PC-9 (cell line): Measurements from ENCODE around the gene TRPM1. TPM values are rescaled to one million over a fixed set of nuclear protein-coding genes. Genes with fewer than 3 reads are reported as not detected.

Experiments
- BruUV-seq: library from RNA; stranded (reverse); fragments of 400-500 nt; replicated peaks from 2 replicates; lab custom pipeline; 2021; lab: Mats Ljungman, UMichigan
- CTCF ChIA-PET: fragments of 300-600 bp; sonication (Branson Sonifier 250); formaldehyde crosslinking; loops from one replicate; lab custom pipeline; 2022; ENCODE audit warnings: antibody characterized with exemption; lab: Charles Lee
- POLR2A ChIA-PET: fragments of 300-600 bp; sonication (Branson Sonifier 250); formaldehyde crosslinking; loops from one replicate; lab custom pipeline; 2022; ENCODE audit warnings: antibody characterized with exemption; ENCODE audit not compliant: unreplicated experiment; lab: Charles Lee
- DNase-seq, 2 experiments: peaks; one replicate each; pipeline versions ENCODE4 v3.0.0 to v3.0.0-alpha.2; 2015 to 2022; ENCODE audit warnings: mixed read lengths in 1 of 2
- H2AFZ ChIP-seq: fragments of 200-600 bp; sonication (generic); 2 replicates; pipeline ENCODE4 v1.8.1; 2017; ENCODE audit warnings: antibody characterized with exemption
- H3F3A ChIP-seq: fragments of 200-600 bp; sonication (generic); 2 replicates; pipeline ENCODE4 v1.8.1; 2017; ENCODE audit warnings: antibody characterized with exemption, mild to moderate bottlenecking, low read depth; ENCODE audit not compliant: insufficient read depth
- H3K27ac ChIP-seq: fragments of 200-600 bp; sonication (generic); 2 replicates; pipeline ENCODE4 v1.6.1; 2016; ENCODE audit warnings: mixed run types
- H3K27me3 ChIP-seq: fragments of 200-600 bp; sonication (generic); 2 replicates; pipeline ENCODE4 v1.6.1; 2016; ENCODE audit warnings: low read depth, mixed run types; ENCODE audit not compliant: insufficient read depth
- H3K36me3 ChIP-seq: fragments of 200-600 bp; sonication (generic); 2 replicates; pipeline ENCODE4 v1.6.1; 2016; ENCODE audit warnings: low read depth, mixed run types
- H3K4me1 ChIP-seq: fragments of 200-600 bp; sonication (generic); replicated peaks from 2 replicates; pipeline ENCODE4 v1.6.1; 2016; ENCODE audit warnings: mixed run types; ENCODE audit not compliant: insufficient read depth
- H3K4me2 ChIP-seq: fragments of 200-600 bp; sonication (generic); 2 replicates; pipeline ENCODE4 v1.6.1; 2017; ENCODE audit warnings: mixed run types
- H3K4me3 ChIP-seq: fragments of 200-600 bp; sonication (generic); 2 replicates; pipeline ENCODE4 v1.6.1; 2016; ENCODE audit warnings: mixed run types
- H3K79me2 ChIP-seq: fragments of 200-600 bp; sonication (generic); 2 replicates; pipeline ENCODE4 v1.6.1; 2017; ENCODE audit warnings: low read depth, mixed run types
- H3K9me2 ChIP-seq: fragments of 200-600 bp; sonication (generic); 2 replicates; pipeline ENCODE4 v1.8.1; 2017; ENCODE audit warnings: mild to moderate bottlenecking; ENCODE audit not compliant: insufficient read depth
- H3K9me3 ChIP-seq: fragments of 200-600 bp; sonication (generic); 2 replicates; pipeline ENCODE4 v1.8.1; 2016; ENCODE audit warnings: low read depth; ENCODE audit not compliant: insufficient read depth
- H4K20me1 ChIP-seq: fragments of 200-600 bp; sonication (generic); 2 replicates; pipeline ENCODE4 v1.8.1; 2017; ENCODE audit not compliant: insufficient read depth
- EZH2 ChIP-seq: fragments of 200-600 bp; sonication (generic); IDR thresholded peaks from 2 replicates; pipeline ENCODE4 v1.8.0; 2017; ENCODE audit warnings: antibody characterized with exemption, low read depth
- intact Hi-C: fragments of 100-400 bp; cut with micrococcal nuclease; formaldehyde crosslinking; loops from one replicate; pipeline ENCODE4 v1.10.0; 2022; ENCODE audit not compliant: unreplicated experiment
- total RNA-seq: library from RNA; stranded (reverse); gene quantifications from 2 replicates; pipeline ENCODE4 v1.2.3, GENCODE V29; 2021
- TF ChIP-seq, protein P1 (sequence below): fragments of 200-600 bp; sonication (generic); conservative IDR thresholded peaks from 2 replicates; pipeline ENCODE4 v1.6.1; 2017; ENCODE audit warnings: mixed run types, antibody characterized with exemption, mild to moderate bottlenecking, moderate library complexity

TRPM1 gene
- total RNA-seq, 1 experiment from 2014 or later = not detected

DNA sequence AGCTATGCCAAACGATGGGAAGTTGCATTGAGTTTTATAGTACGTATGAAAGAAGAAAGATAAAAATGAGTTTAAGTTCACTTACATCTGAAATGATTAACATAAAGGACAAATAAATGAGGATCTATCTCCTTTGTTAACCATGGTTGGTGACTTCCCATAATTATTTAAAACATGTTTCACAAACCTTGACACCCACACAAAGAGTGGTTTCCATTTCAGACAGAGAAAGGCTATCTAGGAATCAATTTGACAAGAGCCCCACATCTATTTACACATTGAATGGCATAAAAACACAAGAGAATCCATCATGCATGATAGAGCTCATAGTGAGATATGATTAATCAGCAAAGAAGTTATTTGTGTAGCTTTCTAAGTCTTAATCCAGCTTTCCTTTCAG lies 95.9 kb downstream of the TRPM1 start:
- H3K9me2 ChIP-seq = no peaks in the 10 kb centered on the region
- no peak overlapping the region for H3K4me2 ChIP-seq
- POLR2A ChIA-PET = no interaction called here
- H3K4me3 ChIP-seq = no peak overlapping the region
- no peak overlapping the region for H2AFZ ChIP-seq
- H3K79me2 ChIP-seq = no peaks in the 10 kb centered on the region
- no peaks in the 10 kb centered on the region for H3K9me3 ChIP-seq
- TF ChIP-seq, protein P1, sequence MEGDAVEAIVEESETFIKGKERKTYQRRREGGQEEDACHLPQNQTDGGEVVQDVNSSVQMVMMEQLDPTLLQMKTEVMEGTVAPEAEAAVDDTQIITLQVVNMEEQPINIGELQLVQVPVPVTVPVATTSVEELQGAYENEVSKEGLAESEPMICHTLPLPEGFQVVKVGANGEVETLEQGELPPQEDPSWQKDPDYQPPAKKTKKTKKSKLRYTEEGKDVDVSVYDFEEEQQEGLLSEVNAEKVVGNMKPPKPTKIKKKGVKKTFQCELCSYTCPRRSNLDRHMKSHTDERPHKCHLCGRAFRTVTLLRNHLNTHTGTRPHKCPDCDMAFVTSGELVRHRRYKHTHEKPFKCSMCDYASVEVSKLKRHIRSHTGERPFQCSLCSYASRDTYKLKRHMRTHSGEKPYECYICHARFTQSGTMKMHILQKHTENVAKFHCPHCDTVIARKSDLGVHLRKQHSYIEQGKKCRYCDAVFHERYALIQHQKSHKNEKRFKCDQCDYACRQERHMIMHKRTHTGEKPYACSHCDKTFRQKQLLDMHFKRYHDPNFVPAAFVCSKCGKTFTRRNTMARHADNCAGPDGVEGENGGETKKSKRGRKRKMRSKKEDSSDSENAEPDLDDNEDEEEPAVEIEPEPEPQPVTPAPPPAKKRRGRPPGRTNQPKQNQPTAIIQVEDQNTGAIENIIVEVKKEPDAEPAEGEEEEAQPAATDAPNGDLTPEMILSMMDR = no peak
- no peak for TF ChIP-seq EZH2
- intact Hi-C loops = no loop called here
- no TSS peak for BruUV-seq
- no peak for DNase-seq
- peaks cover 63% of the 10 kb centered on the region for H3K27me3 ChIP-seq
- H3K4me1 ChIP-seq = no peaks in the 10 kb centered on the region
- H3F3A ChIP-seq = no peaks in the 10 kb centered on the region
- no peak overlapping the region for H3K27ac ChIP-seq
- no peaks in the 10 kb centered on the region for H4K20me1 ChIP-seq
- CTCF ChIA-PET = no interaction called here
- H3K36me3 ChIP-seq = no peaks in the 10 kb centered on the region

DNA sequence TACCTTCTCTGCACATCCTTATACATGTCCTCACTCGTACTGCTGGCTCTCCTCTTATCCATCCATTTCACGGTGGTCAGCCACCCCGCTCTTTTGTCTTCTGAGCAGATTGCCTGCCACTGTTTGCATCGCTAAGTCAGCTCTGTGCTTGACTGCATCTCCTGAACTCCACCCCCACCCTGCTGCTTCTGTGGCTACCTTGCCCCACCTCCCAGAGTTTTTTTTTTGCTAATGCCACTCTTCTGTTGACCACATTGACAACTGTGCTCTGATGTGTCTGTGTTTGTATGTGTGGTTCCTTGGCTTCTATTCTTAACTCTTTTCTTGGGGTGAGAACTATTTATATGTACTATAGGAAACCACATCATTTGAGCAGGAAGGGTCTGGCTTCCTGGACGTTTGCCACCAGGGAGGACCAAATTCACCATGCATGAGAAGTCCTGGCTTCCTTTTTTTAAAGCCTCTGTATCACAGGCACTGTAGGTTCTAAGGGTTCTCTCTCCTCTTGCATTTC lies 97.2 kb downstream of the TRPM1 start:
- Histone ChIP-seq H3K79me2 (no peaks in the 10 kb centered on the region), H3K4me3 (no peak overlapping the region), H3K4me2 (no peak overlapping the region), H3K9me3 (no peaks in the 10 kb centered on the region), H2AFZ (no peak overlapping the region), H3F3A (no peaks in the 10 kb centered on the region), H3K27me3 (peaks cover 69% of the 10 kb centered on the region), H4K20me1 (no peaks in the 10 kb centered on the region), H3K36me3 (no peaks in the 10 kb centered on the region), H3K27ac (no peak overlapping the region), H3K9me2 (no peaks in the 10 kb centered on the region), H3K4me1 (no peaks in the 10 kb centered on the region)
- no peak for DNase-seq
- intact Hi-C loops = no loop called here
- ChIA-PET POLR2A (no interaction called here), CTCF (no interaction called here)
- no TSS peak for BruUV-seq
- TF ChIP-seq EZH2 = no peak
- TF ChIP-seq, protein P1 = no peak

DNA sequence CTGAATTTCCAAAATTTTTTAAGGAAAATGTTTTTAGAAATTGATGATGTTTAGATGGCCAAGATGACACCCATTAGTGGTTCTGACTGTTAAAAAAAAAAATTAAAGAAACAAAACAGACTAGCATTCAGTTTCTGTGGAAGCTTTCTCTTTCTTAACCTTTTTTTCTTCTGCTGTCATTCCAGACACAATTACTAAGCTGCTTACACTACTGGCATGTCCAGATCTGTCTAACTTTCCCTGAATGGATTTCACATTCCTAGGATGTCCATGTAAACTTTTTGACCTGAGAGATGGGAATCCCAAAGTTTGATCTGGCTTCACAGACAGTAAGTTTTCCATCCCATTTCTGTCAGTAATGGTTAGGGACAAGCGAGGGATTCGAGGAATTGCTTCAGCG lies 99.8 kb downstream of the TRPM1 start:
- TF ChIP-seq, protein P1 = no peak
- no peak for TF ChIP-seq EZH2
- H3K36me3 ChIP-seq = no peaks in the 10 kb centered on the region
- no peak overlapping the region for H3K4me3 ChIP-seq
- no peaks in the 10 kb centered on the region for H3K79me2 ChIP-seq
- no peak for DNase-seq
- POLR2A ChIA-PET = no interaction called here
- no peaks in the 10 kb centered on the region for H4K20me1 ChIP-seq
- CTCF ChIA-PET = no interaction called here
- no peak overlapping the region for H3K4me2 ChIP-seq
- no peaks in the 10 kb centered on the region for H3K9me3 ChIP-seq
- no TSS peak for BruUV-seq
- no peaks in the 10 kb centered on the region for H3K9me2 ChIP-seq
- no peaks in the 10 kb centered on the region for H3K4me1 ChIP-seq
- no peak overlapping the region for H3K27ac ChIP-seq
- H3K27me3 ChIP-seq = peaks cover 65% of the 10 kb centered on the region
- intact Hi-C loops = no loop called here
- H2AFZ ChIP-seq = no peak overlapping the region
- H3F3A ChIP-seq = no peaks in the 10 kb centered on the region
